C4-2B (cell line): ENCODE data around the gene SLC22A1.
"Not testable (repeated sequence)": the region's sequence is repeated elsewhere in the genome, so short reads cannot be mapped to it uniquely, and the experiment has no call there.

Source experiments
- ZFX ChIP-seq: fragments of 450-650 bp; IDR thresholded peaks from 2 replicates; pipeline ENCODE4 v1.6.1; 2017
- TF ChIP-seq, protein P1 (sequence below): fragments of 450-650 bp; conservative IDR thresholded peaks from 2 replicates; pipeline ENCODE4 v1.5.1; 2017; ENCODE audit warnings: mild to moderate bottlenecking

DNA sequence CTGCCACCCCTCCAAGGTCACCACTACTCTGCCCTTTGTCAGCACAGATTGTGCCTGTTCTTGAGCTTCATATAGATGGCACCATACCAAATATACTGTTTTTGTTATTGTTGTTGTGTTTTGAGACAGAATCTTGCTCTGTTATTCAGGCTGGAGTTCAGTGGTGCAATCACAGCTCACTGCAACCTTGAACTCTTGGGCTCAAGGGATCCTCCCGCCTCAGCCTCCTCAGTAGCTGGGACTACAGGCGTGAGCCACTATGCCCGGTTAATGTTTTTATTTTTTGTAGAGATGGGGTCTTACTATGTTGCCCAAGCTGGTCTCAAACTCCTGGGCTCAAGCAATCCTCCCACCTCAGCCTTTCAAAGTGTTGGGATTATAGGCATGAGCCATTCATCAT, 18.9 kb downstream of the SLC22A1 start:
- TF ChIP-seq, protein P1, sequence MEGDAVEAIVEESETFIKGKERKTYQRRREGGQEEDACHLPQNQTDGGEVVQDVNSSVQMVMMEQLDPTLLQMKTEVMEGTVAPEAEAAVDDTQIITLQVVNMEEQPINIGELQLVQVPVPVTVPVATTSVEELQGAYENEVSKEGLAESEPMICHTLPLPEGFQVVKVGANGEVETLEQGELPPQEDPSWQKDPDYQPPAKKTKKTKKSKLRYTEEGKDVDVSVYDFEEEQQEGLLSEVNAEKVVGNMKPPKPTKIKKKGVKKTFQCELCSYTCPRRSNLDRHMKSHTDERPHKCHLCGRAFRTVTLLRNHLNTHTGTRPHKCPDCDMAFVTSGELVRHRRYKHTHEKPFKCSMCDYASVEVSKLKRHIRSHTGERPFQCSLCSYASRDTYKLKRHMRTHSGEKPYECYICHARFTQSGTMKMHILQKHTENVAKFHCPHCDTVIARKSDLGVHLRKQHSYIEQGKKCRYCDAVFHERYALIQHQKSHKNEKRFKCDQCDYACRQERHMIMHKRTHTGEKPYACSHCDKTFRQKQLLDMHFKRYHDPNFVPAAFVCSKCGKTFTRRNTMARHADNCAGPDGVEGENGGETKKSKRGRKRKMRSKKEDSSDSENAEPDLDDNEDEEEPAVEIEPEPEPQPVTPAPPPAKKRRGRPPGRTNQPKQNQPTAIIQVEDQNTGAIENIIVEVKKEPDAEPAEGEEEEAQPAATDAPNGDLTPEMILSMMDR: not testable (repeated sequence)
- not testable (repeated sequence) for TF ChIP-seq ZFX
